GM19240 (cell line): ENCODE data around the gene INAFM2.

Experiments
- DNase-seq: peaks from one replicate; pipeline ENCODE4 v3.0.0; 2011; ENCODE audit warnings: low spot score; ENCODE audit not compliant: insufficient read length

Gene INAFM2

DNA sequence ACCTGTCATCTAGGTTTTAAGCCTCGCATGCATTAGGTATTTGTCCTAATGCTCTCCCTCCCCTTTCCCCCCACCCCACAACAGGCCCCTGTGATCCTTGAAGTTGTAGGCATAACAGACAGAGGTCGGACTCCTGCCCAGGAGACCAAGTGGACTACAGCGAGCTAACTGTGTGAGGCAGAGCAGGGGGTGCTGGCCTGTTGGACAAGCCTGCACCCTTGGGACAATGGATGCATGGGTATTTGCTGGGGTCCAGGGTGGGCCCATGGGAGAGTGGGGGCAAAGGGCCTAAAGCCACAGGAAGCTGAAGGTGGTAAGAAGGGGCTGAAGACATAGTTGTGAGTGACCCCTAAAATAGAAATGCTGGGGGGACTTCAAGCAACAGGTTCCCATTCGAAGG, 18.2 kb upstream of the INAFM2 start:
- DNase-seq = no peak

DNA sequence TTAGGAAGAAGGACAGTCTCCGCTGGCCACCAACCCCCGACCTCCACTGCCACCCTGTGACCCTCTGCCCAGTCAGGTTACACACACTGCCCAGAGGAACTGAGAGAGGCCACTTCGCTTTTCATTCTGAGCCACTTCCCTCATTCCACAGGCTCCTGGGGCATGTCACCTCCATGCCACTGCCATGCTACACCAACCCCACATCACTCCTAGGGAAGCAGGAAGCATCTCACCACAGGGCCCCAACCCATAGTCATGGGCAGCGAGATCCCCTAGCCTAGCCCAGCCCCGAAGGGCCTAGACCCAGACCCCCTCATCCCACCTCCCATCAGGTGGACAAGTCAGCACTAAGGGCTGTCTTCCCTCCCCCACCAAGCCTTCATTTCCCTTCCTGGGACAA, 17.1 kb upstream of the INAFM2 start:
- DNase-seq = no peak

DNA sequence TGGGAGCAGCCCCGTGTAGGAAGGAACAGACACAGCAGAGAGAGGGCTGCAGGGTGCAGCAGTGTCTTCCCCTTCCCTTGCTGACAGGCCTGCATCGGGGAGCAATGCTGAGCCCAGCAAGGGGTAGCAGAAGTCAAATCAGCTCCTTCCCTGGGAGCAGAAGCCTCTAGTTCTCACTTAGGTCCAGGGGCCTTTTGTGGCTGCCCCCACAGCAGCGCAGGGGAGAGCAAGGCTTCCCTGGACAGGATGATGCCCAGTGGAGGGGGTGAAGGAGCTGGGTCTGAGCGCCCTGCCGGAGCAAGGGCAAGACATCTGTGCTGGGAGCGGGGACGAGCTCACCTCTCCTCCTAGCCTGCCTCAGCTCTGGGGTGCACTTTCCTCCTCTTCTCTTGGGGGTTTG, 16.6 kb upstream of the INAFM2 start:
- no peak for DNase-seq

DNA sequence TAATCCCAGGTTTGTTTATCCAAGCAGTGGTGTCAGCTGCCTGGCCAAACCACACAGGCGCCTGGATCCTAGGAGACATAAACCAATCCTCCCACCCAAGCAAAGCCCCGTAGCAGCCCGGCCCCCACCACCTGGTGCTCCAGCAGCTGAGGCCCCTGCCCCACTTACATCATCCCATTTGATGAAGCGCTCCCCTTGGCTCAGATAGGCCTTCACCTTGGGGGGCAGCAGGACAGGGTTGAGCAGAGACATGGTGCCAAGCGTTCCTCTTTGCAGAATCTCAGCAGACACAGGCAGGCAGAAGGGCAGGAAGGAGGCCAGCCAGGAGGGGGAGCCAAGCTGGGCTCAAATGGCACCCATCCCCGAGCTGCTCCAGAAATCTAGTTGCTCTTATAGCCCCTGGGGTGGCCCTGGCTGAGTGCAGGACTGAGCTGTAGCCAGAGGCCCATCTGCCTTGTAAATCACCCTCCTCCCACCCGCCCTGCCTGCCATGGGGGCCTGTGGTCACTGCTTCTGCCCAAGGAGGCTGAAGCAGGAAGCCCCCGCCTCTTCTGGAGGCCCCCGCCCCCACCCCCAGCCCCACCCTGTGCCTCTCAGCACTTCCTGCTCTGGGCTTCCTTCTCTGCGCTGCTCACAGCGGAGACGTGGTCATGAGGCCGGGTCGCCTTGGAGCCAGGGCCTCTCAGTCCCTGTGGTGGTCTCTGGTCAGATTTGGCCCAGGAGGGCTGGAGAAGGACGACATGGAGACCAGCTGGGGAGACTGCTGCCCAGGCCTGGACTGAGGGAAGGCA, 15.9 kb upstream of the INAFM2 start, which contains the start of gene PLCB2:
Gene PLCB2 (minus strand): TSS at position 515 of the 791 bp plus-strand sequence. CDS start 263 bp downstream, at position 252.
- DNase-seq = no peak

DNA sequence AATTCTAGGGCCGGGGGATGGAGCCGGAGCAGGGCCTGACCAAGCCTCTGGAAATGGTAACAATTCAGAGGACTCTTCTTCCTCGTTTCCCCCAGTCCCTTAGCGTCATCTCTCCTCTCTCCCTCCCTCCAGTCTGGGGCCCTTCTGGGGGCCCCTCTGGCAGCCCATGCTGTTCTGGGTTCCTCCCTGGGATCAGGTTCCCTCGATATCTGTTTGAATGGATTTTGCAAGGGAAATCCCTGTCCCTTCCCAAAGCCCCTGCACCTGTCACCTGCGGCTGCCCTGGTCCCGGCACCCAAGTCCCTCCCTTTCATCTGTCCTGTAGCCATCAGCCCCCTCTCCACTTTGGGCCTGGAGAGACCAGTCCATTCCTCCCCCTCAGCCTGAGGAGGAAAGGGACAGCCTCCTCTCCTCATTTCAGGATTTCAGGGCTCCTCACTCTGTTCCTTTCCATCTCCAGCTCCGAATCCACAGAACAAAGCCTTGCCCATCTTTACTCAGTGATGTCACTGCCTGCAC, 14.1 kb upstream of the INAFM2 start:
- no peak for DNase-seq

DNA sequence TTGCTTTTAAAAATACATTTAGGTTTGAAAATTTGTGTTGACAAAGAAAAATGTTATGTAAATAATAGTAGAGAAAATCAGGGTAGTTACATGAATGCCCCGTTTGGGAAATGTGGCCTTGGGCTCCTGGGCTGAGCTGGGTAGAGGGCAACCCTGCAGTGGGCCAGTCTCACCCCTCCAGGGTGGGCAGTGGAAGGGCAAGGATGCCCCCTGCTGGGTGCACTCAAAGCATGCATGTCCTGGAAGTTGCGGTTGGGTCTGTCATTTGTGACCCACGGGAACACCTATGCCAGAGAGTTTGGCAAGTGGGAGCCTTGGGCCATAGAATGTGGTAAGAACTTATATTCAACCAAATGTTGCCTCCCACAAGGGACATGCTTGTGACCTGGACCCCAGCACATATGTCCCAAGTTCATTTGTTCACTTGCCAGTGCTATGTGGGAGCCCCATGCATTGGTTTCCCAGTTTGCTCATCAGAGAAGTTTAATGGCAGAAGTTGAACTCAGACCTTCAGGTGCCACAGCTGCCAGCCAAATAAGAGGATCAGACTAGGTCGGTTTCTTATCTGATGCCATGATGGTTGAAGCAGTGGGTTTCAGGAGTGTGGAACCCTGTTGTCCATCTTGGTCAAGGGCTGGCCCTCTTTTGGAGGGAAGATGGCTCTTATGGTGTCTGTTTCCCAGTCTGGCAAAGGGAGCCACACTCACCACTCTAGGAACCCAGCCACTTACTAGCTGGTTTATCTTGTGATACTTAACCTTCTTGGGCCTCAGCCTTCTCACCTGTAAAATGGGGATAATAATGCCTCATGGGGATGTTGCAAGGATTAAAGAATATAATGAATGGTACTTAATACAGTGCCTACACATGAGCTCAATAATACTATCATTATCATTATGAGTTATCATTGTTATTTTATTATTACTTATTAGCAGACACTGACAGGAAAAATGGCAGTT, 13.2 kb upstream of the INAFM2 start:
- no peak for DNase-seq

DNA sequence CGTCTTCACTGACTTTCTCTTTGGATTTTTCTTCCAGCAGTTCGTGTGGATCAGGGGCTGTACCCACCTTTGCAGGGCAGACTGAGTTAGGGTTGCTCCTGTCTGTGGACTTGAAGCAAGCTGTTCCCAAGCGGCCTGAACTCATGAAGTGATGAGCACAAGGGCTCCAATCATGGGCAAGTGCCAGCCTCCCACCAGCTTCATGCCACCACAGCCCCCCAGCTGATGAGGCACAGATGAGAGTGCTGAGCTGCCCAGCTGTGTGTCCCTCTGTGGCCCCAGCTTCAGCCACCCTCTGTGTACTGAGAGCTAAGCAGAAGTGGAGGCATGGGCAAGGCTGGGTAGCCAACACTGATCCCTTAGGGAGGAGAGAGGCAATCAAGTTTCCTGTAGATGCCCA, 12.5 kb upstream of the INAFM2 start:
- no peak for DNase-seq

DNA sequence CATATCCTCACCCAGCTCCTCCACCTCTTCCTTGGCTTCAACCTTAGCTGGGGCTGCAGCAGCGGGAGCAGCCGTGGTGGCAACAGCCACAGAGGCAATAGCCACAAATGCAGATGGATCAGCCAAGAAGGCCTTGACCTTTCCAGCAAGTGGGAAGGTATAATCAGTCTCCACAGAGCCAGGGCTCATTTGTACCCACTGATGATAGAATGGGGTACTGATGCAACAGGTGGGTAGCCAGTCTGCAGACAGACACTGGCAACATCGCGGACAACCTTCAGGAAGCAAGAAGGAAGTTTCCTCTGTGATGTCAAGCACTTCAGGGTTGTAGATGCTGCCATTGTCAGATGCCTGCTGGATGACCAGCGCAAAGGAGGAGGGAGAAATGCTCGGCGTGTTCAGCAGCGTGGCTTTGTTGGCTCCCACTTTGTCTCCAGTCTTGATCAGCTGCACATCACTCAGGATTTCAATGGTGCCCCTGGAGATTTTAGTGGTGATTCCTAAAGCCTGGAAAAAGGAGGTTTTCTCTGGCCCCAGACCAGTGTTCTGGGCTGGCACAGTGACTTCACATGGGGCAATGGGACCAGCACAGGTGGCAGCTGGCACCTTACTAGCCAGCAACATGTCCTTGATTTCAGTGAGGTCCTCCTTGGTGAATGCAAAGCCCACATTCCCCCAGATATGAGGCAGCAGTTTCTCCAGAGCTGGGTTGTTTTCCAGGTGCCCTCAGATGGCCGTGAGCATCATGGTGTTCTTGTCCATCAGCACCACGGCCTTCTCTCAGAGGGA, 10.9 kb upstream of the INAFM2 start:
- DNase-seq = no peak

DNA sequence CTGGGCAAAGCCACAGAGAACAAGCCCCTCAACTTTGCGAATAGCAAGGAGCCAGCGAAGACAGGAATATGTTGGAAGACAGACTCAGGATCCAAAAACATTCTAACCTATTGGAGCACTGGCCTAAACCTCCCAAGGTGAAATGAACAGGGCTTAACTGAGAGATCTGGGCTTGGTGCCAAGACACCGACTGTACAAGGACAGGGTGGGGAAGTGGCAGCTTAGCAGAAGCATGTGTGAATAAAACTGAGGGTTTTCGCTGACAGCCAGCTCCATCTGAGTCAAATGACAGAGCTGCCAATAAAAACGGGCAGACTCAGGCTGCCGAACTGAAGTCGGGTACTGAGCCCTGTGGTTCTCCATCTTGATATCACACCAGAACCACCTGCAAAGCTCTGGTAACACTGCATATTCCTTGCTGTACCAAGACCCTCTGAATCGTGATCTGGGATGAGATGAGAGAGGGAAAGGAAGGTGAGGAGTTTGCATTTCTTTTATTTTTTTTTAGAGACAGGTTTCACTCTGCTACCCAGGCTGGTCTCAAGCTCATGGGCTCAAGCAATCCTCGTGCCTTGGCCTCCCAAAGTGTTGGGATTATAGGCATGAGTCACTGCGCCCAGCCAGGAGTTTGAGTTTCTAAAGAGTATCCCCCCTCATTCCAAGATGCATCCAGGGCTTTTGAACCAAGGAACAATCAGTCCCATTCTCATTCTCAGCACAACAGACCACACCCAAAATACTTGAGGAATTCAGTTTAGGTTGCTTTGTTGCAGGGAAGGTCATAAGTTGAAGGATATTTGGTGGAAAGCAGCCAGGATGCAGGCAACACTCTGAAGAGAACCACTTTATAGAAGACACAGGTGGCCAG, 9.7 kb upstream of the INAFM2 start:
- no peak for DNase-seq

DNA sequence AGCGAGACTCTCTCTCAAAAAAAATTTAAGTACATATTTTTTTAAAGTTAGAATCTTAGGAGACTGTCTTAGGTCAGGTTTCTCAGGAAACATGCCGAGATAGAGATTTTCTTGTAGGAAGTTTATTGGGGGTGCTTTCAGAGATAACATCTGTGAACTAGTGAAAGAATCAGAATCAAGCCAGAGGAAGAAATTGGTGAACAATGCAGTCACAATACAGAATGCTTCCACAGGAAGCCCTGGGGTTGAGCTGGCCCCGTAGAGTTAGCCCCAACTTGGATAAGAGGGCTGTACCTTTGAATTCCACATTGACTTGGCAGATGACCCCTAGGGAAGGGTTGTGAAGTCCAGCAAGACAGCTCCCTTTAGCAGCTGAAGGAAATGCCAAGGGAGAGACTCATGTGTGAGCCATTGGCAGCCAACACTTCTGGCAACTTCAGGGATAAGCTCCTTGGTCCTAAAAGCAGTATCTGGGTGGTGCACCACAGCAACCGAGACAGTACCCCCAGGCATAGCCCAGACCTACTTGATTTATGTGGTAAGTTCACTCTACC, 8.7 kb upstream of the INAFM2 start:
- DNase-seq = no peak

DNA sequence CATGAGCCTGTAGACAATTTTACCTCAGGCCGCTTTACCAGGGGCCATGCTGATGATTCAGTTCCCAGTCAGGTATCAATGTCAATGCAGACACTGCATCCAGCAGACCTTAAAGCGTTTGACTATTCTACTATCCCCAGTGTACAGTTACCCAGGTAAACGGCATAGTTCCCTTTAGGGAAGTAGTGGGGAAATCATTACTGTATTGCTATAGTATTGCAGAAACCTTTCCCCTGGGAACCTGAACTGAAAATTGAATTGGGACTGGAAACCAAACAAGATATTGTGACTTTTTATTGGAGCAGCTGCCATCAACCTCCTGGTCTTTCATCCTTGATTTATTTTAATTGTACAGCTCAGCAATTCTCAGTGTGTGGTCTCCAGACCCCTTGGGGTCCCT, 6.6 kb upstream of the INAFM2 start:
- no peak for DNase-seq

DNA sequence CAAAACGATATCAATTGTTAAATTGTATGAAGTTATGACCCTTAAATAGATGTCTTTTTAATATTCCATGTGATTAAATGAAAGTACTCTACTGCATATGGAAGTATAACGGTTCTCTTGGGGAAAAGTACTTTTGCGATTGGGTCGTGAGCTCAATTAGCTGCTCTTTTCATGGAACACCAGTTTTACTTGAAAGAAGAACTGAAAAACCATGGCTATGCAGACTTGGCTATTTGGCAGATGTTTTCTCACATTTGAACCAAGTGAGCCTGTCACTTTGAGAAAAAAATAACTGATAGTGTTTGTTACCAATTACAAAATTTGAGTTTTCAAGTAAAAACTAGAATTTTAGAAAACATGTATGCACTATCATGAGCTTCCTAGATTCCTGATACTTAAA, 5.9 kb upstream of the INAFM2 start:
- DNase-seq = no peak

DNA sequence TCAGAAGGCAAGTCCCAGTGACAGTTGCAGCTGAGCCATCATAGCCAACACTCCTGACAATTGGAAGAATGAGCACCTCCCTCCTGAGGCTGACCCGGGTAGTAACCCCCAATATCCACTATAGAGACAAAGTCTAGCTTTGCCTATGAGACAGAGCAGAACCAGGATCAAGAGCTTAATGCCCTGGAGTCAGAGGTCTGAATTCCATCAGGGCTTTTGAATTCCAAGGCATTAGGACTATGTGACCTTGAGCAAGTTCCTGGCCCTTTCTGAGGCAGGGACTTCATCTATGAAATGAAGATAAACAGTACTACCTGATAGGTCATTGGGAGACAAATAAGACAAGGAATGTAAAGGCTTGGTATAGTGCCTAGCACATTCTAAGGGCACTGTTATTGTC, 3.1 kb upstream of the INAFM2 start:
- DNase-seq = no peak

DNA sequence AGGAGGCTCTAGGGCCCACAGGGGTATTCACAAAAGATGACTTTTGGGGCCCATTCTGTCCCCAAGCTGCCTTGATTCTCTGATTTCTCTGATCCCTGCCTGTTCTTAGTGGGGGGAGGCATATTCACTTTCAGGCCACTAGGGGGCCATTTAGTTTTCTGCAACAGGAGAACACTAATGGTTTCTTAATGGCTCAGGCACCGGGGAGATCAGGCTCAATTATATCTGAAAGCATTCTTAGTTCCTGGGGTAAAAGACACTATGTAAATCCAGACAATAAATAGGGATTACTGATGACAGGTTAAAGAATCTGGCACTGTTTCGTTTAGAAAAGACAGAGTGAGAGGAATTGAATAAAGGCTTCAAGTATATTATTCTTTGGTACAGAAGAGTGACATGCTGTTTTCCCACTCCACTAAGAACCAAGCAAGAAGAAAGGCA, 2.5 kb upstream of the INAFM2 start:
- DNase-seq = peak; percentile 60

DNA sequence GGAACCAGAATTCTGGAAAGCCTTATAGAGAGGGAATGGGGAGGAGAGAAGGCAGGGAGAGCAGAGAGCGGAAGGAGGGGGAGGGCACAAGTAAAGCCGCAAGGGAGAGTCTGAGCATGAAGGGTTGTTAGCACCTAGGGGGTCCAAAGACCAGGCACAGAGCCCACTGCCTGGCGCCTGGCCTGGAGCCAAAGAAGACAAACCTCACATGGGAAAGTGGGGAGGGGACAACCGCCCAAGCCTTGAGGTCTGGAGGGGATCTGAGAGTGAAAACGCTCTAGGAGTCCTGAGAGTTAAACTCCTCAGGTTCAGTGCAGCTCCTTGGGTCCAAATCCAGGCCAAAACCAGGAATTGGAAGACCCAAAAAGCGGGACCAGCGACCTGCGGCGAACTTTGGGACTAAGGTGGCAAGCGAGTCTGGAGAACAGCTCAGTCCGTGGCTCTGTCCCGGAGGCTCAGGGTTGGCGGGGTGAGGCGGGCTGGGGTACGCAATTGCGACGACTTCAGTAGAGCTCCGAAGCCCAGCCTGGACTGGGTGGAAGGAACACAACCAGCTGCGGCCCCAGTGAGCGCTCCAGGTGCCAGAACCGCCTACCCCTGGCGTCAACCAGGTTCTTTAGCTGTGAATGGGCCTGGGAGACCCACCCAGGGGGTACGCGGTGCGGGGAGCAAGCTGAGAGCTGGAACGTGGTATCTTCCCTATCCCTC, 807 bp upstream of the INAFM2 start:
- DNase-seq = no peak

DNA sequence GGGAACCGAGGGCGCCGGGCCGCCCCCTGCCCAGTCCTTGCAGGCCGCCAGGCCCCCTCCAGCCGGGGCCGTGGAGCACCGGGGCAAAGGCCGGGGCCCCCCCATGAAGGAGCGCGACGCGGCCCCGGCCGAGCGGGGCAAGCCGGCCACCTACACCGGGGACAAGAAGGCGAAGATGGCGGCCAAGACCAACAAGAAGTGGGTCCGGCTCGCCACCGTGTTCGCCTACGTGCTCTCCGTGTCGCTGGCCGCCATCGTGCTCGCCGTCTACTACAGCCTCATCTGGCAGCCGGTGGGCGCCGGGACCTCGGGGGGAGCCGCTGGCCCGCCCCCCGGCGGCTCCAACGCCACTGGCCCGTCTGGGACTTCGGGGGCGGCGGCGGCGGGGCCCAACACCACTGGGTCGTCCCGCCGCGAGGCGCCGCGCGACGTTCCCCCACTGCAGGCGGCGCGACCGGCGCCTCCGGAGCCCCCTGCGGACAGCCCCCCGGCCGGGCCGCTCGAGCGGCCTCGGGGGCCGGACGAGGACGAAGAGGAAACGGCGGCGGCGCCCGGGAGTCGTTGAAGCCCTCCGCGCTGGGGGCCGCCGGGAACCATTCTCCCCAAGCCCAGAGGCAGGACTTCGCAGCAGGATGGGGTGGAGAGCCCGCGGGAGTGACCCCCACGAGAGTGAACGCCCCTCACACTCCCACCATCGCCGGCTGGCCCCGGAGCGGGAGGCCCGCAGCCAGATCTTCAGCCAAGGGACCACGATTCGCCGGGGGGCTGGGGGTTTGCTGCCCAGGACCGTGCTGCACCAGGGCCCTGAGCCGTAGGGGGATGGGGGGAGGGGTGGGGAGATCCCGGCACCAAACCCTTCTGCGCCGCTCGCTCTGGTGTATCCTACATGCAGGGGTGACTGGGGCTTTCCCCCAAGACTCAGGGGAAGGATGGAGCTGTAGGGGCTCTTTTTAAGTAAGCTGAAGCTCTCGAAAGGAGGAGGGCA, 753 bp downstream of the INAFM2 start:
- no peak for DNase-seq

DNA sequence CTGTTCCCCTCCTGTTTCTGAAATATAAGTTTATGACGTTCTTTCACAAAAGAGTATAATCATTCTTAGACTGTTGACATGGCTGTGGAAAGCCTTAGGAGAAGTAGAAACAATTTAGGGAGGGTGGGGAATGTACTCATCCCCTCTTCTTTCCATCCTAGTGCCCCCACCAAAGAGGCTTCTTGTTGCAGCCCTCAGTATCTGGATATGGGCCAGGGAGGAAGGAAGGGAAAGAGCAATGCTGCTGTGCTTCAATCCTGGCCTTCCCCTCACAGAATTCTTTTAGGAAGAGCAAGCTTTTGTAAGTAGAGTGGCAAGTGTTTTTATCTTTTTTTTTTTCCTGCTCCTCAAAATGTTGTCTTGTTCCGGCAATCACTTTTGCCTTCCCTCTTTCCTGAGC, 1.7 kb downstream of the INAFM2 start:
- no peak for DNase-seq

DNA sequence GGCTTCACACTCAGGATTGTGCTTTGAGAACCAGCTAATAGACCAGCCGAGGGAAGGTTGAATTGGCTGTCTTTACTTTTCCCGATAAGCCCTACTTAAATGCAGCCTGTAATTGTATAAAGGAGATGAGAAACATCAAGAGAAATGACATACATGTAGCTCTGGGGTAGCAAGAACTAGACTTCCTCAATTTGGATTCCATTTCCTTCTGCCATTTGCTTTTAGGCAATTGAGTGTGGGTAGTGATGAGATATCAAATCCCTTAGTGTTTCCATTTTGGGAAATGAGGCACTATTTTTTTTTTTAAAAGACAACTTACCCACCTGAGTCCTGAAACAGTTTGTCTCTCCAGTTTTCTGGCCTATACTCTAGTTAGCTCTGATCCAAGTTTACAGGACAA, 2.2 kb downstream of the INAFM2 start:
- no peak for DNase-seq
